Activated T-cell treated with anti-CD3 and anti-CD28 coated beads, Interleukin-2, amount 50 U/mL, for 48 hours (primary cell): ENCODE results near the gene LHX3.
A peak's percentile ranks its signal among the peaks of the same experiment; 100 is the strongest.

ENCODE experiments used
- DNase-seq, 2 experiments: peaks; one replicate each; pipeline ENCODE4 v3.0.0-alpha.2; 2020

Gene LHX3

GRCh38 chr9:136225748-136226679, 21.1 kb upstream of the LHX3 start:
- peak; percentile 80 to 82 for DNase-seq

- DNase-seq: no peak
These were observed 20.4 kb upstream of the LHX3 start for GRCh38 chr9:136225366-136225747.

GRCh38 chr9:136223871-136224640, 19.1 kb upstream of the LHX3 start:
- DNase-seq: no peak

GRCh38 chr9:136222906-136223285, 18.0 kb upstream of the LHX3 start:
- DNase-seq: no peak

- no peak for DNase-seq
These were observed 17.4 kb upstream of the LHX3 start for GRCh38 chr9:136222166-136222905.

GRCh38 chr9:136220017-136220729, 15.2 kb upstream of the LHX3 start:
- DNase-seq: no peak

- no peak for DNase-seq
These were observed 14.3 kb upstream of the LHX3 start for GRCh38 chr9:136219276-136219675.

- DNase-seq: no peak
These were observed 13.7 kb upstream of the LHX3 start for GRCh38 chr9:136218673-136219072.

- DNase-seq: no peak
These were observed 13.3 kb upstream of the LHX3 start for GRCh38 chr9:136218271-136218670.

GRCh38 chr9:136216541-136217244, 11.8 kb upstream of the LHX3 start:
- no peak for DNase-seq

- no peak for DNase-seq
These were observed 8.8 kb upstream of the LHX3 start for GRCh38 chr9:136213733-136214132.

- DNase-seq: no peak
These were observed 7.5 kb upstream of the LHX3 start for GRCh38 chr9:136212345-136212950.

GRCh38 chr9:136211441-136212344, 6.8 kb upstream of the LHX3 start:
- DNase-seq: no peak

- DNase-seq: no peak
These were observed 6.1 kb upstream of the LHX3 start for GRCh38 chr9:136211006-136211405.

- no peak for DNase-seq
These were observed 5.3 kb upstream of the LHX3 start for GRCh38 chr9:136210276-136210675.

GRCh38 chr9:136209786-136210185, 4.9 kb upstream of the LHX3 start:
- no peak for DNase-seq

GRCh38 chr9:136209232-136209631, 4.3 kb upstream of the LHX3 start:
- DNase-seq: no peak

- DNase-seq: no peak
These were observed 3.7 kb upstream of the LHX3 start for GRCh38 chr9:136208675-136209074.

GRCh38 chr9:136207616-136208015, 2.7 kb upstream of the LHX3 start:
- no peak for DNase-seq

GRCh38 chr9:136206602-136207275, 1.8 kb upstream of the LHX3 start:
- no peak for DNase-seq
